Thoracic aorta (tissue), 2 donors: Measurements from ENCODE around the gene ASH1L. TPM values are rescaled to one million over a fixed set of nuclear protein-coding genes. Genes with fewer than 3 reads are reported as not detected.

Source experiments
- ATAC-seq: fragments of 150-250 bp; one replicate; pipeline ENCODE4 v1.8.0; 2017; ENCODE audit warnings: low read depth; ENCODE audit not compliant: insufficient number of reproducible peaks, low FRiP score
- DNase-seq: peaks from one replicate; pipeline ENCODE4 v3.0.0-alpha.2; 2020; ENCODE audit warnings: low spot score
- H3K27ac ChIP-seq, 2 donors: fragments of 200-600 bp; sonication (generic); 1 replicate in 1 of 2; 2 replicates in 1 of 2; pipeline ENCODE4 v1.5.1; 2016; ENCODE audit warnings: mild to moderate bottlenecking in 2 of 2, moderate library complexity in 2 of 2
- H3K27me3 ChIP-seq: fragments of 200-600 bp; sonication (generic); replicated peaks from 2 replicates; pipeline ENCODE4 v1.6.0; 2016; ENCODE audit warnings: mild to moderate bottlenecking; ENCODE audit not compliant: insufficient read depth
- H3K36me3 ChIP-seq: fragments of 200-600 bp; sonication (generic); one replicate; pipeline ENCODE4 v1.5.1; 2016
- H3K4me1 ChIP-seq, 2 donors: fragments of 200-600 bp; sonication (generic); 1 replicate in 1 of 2; 2 replicates in 1 of 2; pipeline versions ENCODE4 v1.5.1 to v1.6.0; 2016; ENCODE audit warnings: low read depth in 2 of 2, mild to moderate bottlenecking in 1 of 2; ENCODE audit not compliant: control insufficient read depth in 1 of 2
- H3K4me3 ChIP-seq: fragments of 200-600 bp; sonication (generic); 2 replicates; pipeline ENCODE4 v1.5.1; 2016; ENCODE audit warnings: mild to moderate bottlenecking
- H3K9me3 ChIP-seq: fragments of 200-600 bp; sonication (generic); 2 replicates; pipeline ENCODE4 v1.5.1; 2016
- total RNA-seq, 2 donors: library from RNA; depleted of rRNA; stranded (reverse); fragments of >200 nt; gene quantifications; one replicate each; pipeline versions ENCODE4 v1.1.0 to v1.2.3, GENCODE V29; 2016
- TF ChIP-seq, protein P1 (sequence below): fragments of 200-600 bp; sonication (generic); IDR thresholded peaks from one replicate; pipeline ENCODE4 v1.5.1; 2019; ENCODE audit warnings: antibody characterized with exemption

ASH1L gene
- total RNA-seq, 2 donors from 2014 or later = 52.7 to 84.2 TPM

DNA sequence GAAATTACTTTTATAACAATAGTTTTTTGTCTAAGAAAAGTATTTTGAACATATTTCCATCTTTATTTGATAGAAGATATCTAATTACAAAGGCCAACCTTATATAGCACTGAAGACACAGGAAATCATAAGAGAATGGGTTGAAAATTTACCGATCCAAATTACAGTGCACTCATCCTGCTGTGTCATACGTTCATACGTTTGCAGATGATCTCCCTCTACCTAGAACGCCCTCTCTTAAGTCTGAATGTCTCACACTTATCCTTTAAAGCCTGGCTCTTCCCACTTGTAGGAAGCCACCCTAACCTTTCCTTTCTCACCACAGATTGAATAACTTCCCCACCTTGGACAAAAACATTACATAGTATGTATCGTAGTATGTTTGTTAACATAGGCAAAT, 9.3 kb downstream of the ASH1L start:
- H3K27ac ChIP-seq = no peak overlapping the region
- no peaks in the 10 kb centered on the region for H3K27me3 ChIP-seq
- H3K9me3 ChIP-seq = no peaks in the 10 kb centered on the region
- H3K4me1 ChIP-seq = peaks cover 3 to 6% of the 10 kb centered on the region in 2 donors
- DNase-seq = no peak
- TF ChIP-seq, protein P1, sequence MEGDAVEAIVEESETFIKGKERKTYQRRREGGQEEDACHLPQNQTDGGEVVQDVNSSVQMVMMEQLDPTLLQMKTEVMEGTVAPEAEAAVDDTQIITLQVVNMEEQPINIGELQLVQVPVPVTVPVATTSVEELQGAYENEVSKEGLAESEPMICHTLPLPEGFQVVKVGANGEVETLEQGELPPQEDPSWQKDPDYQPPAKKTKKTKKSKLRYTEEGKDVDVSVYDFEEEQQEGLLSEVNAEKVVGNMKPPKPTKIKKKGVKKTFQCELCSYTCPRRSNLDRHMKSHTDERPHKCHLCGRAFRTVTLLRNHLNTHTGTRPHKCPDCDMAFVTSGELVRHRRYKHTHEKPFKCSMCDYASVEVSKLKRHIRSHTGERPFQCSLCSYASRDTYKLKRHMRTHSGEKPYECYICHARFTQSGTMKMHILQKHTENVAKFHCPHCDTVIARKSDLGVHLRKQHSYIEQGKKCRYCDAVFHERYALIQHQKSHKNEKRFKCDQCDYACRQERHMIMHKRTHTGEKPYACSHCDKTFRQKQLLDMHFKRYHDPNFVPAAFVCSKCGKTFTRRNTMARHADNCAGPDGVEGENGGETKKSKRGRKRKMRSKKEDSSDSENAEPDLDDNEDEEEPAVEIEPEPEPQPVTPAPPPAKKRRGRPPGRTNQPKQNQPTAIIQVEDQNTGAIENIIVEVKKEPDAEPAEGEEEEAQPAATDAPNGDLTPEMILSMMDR = no peak
- ATAC-seq = no peak
- no peak overlapping the region for H3K4me3 ChIP-seq
- H3K36me3 ChIP-seq = peaks cover 3% of the 10 kb centered on the region

DNA sequence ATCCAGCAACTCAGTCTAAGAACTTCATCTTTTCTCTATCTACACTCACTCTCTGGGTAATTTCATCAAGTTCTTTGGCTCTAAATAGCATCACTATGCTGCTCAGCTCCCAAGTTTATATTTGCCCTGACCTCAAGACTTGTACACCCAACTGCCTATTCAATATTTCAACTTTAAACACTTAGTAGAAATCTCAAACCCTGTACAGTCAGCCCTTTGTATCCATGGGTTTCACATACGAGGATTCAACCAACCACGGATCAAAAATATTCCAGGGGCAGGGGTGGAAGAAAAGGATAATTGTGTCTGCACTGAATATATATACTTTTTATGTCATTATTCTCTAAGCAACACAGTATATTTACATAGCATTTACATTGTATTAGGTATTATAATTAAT, 13.9 kb downstream of the ASH1L start:
- H3K4me1 ChIP-seq = no peaks in the 10 kb centered on the region
- no peak overlapping the region for H3K27ac ChIP-seq
- H3K27me3 ChIP-seq = no peaks in the 10 kb centered on the region
- H3K36me3 ChIP-seq = no peaks in the 10 kb centered on the region
- H3K9me3 ChIP-seq = no peaks in the 10 kb centered on the region
- H3K4me3 ChIP-seq = no peak overlapping the region
- TF ChIP-seq, protein P1 = no peak
- DNase-seq (no peak), ATAC-seq (no peak)

DNA sequence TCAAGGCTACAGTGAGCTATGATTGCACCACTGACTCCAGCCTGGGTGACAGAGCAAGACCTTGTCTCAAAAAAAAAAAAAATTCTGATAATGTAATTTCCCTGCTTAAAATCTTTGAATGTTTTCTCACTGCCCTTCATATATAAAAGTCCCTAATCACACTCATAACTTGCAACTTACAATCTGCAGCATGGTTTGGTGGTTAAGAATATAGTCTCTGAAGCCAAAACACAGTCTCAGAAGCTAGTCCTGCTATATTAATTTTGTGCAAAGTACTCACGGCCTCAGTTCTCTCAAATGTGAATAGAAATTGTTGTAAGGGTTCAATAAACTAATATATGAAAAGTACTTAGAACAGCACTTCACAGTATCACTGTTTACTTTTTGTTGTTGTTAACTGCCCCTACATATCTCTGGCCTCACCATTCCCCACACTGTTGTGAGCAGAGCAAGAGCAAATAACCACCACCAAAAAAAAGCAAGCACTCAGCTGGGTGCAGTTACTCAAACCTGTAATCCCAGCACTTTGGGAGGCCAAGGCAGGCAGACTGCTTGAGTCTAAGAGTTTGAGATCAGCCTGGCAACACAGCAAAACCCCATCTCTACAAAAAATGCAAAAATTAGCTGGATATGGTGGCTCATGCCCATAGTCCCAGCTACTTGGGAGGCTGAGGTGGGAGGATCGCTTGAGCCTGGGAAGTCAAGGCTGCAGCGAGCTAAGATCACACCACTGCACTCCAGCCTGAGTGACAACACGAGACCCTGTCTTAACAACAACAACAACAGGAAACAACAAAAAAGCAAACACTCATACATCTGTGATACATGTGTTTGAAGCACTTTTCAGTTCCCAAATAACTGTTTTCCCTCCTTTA, 22.4 kb downstream of the ASH1L start:
- TF ChIP-seq, protein P1 = no peak
- no peaks in the 10 kb centered on the region for H3K36me3 ChIP-seq
- ATAC-seq = no peak

DNA sequence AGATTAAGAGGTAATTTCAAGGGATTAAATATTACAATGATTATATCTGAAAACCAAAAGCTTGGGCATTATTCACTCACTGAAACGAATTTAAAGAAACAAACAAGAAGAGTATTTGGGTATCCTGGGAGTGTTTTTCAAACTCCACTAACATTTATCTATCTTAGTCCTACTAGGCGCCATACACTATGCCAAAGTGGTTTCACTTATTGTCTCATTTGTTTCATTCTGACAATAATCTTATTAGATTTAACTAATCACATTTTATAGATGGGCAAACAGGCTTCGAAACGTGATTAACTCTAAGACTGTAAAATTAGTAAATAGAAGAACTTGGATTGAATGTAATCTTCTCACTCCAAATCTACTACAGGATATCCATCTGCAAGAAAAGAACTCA, 25.4 kb downstream of the ASH1L start:
- Histone ChIP-seq H3K4me3 (no peak overlapping the region), H3K36me3 (no peaks in the 10 kb centered on the region), H3K4me1 (peaks cover 45 to 50% of the 10 kb centered on the region in 2 donors), H3K27ac (peak overlapping the region in 1 of 2 donors; percentile 74), H3K9me3 (no peaks in the 10 kb centered on the region), H3K27me3 (no peaks in the 10 kb centered on the region)
- no peak for ATAC-seq
- TF ChIP-seq, protein P1 = no peak
- no peak for DNase-seq

More for the DNA sequence above, 22.4 kb downstream of the ASH1L start:
- peaks cover 45 to 57% of the 10 kb centered on the region in 2 donors for H3K4me1 ChIP-seq
- H3K4me3 ChIP-seq = no peak overlapping the region
- H3K27me3 ChIP-seq = no peaks in the 10 kb centered on the region
- H3K27ac ChIP-seq = no peak overlapping the region
- DNase-seq = no peak
- no peaks in the 10 kb centered on the region for H3K9me3 ChIP-seq

DNA sequence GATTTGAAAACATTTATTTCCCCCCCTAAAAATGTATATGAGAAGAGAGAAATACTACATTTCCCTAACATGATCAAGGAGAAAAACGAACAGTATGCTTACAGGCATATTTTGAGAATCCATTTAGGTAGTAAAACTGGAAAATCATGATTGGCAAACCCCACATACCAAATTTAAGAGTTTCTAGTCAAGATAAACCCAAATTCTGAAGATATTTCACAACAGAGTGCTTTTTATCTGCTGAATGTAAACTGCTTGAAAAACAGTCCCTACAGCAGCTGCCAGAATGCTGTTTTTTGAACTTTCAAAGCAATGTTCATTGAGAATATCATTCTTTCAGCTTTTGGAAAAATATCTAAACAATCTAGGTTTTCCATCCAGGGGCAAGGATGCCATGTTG, 31.0 kb downstream of the ASH1L start:
- Histone ChIP-seq H3K4me3 (no peak overlapping the region), H3K36me3 (no peaks in the 10 kb centered on the region), H3K4me1 (peaks cover 38 to 45% of the 10 kb centered on the region in 2 donors), H3K27me3 (no peaks in the 10 kb centered on the region), H3K27ac (no peak overlapping the region), H3K9me3 (no peaks in the 10 kb centered on the region)
- TF ChIP-seq, protein P1 = no peak
- no peak for ATAC-seq
- no peak for DNase-seq
